Keratinocyte (primary cell): ENCODE data around the gene TEX22. TPM values are rescaled to one million over a fixed set of nuclear protein-coding genes. Genes with fewer than 3 reads are reported as not detected.

Experiments used
- DNase-seq: peaks from one replicate; pipeline ENCODE4 v3.0.0-alpha.2; 2011; ENCODE audit warnings: low read depth, missing footprints, low spot score
- FAIRE-seq: peaks from 2 replicates; lab custom pipeline; 2011; peaks lifted over from hg19 to GRCh38; lab: Jason Lieb, UNC
- H2AFZ ChIP-seq: 2 replicates; pipeline ENCODE4 v1.6.0; 2012; ENCODE audit warnings: low read length, control low read depth, inconsistent platforms; ENCODE audit not compliant: control insufficient read depth
- H3K27ac ChIP-seq: 2 replicates; pipeline ENCODE4 v1.5.1; 2011; ENCODE audit warnings: low read length; ENCODE audit not compliant: control insufficient read depth, insufficient read depth
- H3K27me3 ChIP-seq: 3 replicates; pipeline ENCODE4 v1.6.0; 2011; ENCODE audit warnings: low read length; ENCODE audit not compliant: control insufficient read depth, insufficient read depth; ENCODE audit errors: extremely low read depth
- H3K36me3 ChIP-seq, 2 experiments: 2 replicates in 1 of 2; 3 replicates in 1 of 2; pipeline ENCODE4 v1.5.1; 2011; ENCODE audit warnings: low read length in 2 of 2, mild to moderate bottlenecking in 1 of 2; ENCODE audit not compliant: control insufficient read depth in 2 of 2, insufficient read depth in 2 of 2; ENCODE audit errors: extremely low read depth in 1 of 2
- H3K4me1 ChIP-seq: 3 replicates; pipeline ENCODE4 v1.5.1; 2011; ENCODE audit warnings: low read length; ENCODE audit not compliant: control insufficient read depth, insufficient read depth; ENCODE audit errors: extremely low read depth
- H3K4me2 ChIP-seq: 3 replicates; pipeline ENCODE4 v1.6.0; 2011; ENCODE audit warnings: low read depth, low read length; ENCODE audit not compliant: control insufficient read depth, insufficient read depth; ENCODE audit errors: extremely low read depth
- H3K4me3 ChIP-seq, 3 experiments: fragments of 200-600 bp in 1 of 3; sonication (generic) in 1 of 3; 2 replicates in 2 of 3; 3 replicates in 1 of 3; pipeline ENCODE4 v1.5.1; 2011 to 2016; ENCODE audit warnings: low read length in 3 of 3, mild to moderate bottlenecking in 3 of 3, control low read depth in 2 of 3, inconsistent platforms in 1 of 3, low read depth in 1 of 3, mixed read lengths in 1 of 3, mixed run types in 1 of 3, moderate library complexity in 1 of 3; ENCODE audit not compliant: control insufficient read depth in 2 of 3, insufficient read depth in 2 of 3; ENCODE audit errors: extremely low read depth in 1 of 3
- H3K79me2 ChIP-seq: 2 replicates; pipeline ENCODE4 v1.6.0; 2012; ENCODE audit warnings: low read length; ENCODE audit not compliant: control insufficient read depth, insufficient read depth
- H3K9ac ChIP-seq: 3 replicates; pipeline ENCODE4 v1.6.0; 2011; ENCODE audit warnings: low read length; ENCODE audit not compliant: control insufficient read depth, insufficient read depth; ENCODE audit errors: extremely low read depth
- H3K9me1 ChIP-seq: 3 replicates; pipeline ENCODE4 v1.6.0; 2011; ENCODE audit warnings: low read length; ENCODE audit not compliant: control insufficient read depth, insufficient read depth; ENCODE audit errors: extremely low read depth
- H3K9me3 ChIP-seq: 2 replicates; pipeline ENCODE4 v1.5.1; 2012; ENCODE audit warnings: low read depth, low read length; ENCODE audit not compliant: control insufficient read depth
- H4K20me1 ChIP-seq: 3 replicates; pipeline ENCODE4 v1.6.0; 2011; ENCODE audit warnings: low read length; ENCODE audit not compliant: control insufficient read depth, insufficient read depth; ENCODE audit errors: extremely low read depth
- EZH2 ChIP-seq: IDR thresholded peaks from one replicate; pipeline ENCODE4 v1.6.1; 2012; ENCODE audit warnings: inconsistent platforms, mild to moderate bottlenecking, low read length, moderate library complexity
- dilution Hi-C: fragments of 300-500 bp; cut with MboI; formaldehyde crosslinking; loops from one replicate; pipeline ENCODE4 v1.7.0; 2020; ENCODE audit warnings: low sequenced_read_pairs; ENCODE audit not compliant: extremely low pct_ligation_motif_present
- polyA plus RNA-seq, 5 experiments: library from polyadenylated mRNA; depleted of rRNA in 3 of 5; stranded (reverse) in 3 of 5; stranded (forward) in 1 of 5; unstranded in 1 of 5; fragments of >200 nt; gene quantifications; 1 replicate in 1 of 5; 2 replicates in 3 of 5; 3 replicates in 1 of 5; pipeline versions ENCODE4 v1.2.1 to v1.2.3, GENCODE V29; 2011 to 2012; ENCODE audit warnings: missing spikeins in 2 of 5, low read depth in 1 of 5, low replicate concordance in 1 of 5
- TF ChIP-seq, protein P1 (sequence below), 3 experiments: IDR thresholded peaks in 1 of 3; conservative IDR thresholded peaks in 1 of 3; optimal IDR thresholded peaks in 1 of 3; 2 replicates in 2 of 3; 3 replicates in 1 of 3; pipeline versions ENCODE3 to v1.5.1; 2011; ENCODE audit warnings: low read length in 3 of 3, mild to moderate bottlenecking in 3 of 3, moderate library complexity in 2 of 3, control low read depth in 1 of 3, inconsistent platforms in 1 of 3; ENCODE audit not compliant: insufficient read depth in 2 of 3; ENCODE audit errors: extremely low read depth in 1 of 3

The TEX22 gene
- polyA plus RNA-seq, 1 donor (not counting 4 experiments of a cell fraction or from before 2014, with no cell fraction given) = 0.03 TPM

DNA sequence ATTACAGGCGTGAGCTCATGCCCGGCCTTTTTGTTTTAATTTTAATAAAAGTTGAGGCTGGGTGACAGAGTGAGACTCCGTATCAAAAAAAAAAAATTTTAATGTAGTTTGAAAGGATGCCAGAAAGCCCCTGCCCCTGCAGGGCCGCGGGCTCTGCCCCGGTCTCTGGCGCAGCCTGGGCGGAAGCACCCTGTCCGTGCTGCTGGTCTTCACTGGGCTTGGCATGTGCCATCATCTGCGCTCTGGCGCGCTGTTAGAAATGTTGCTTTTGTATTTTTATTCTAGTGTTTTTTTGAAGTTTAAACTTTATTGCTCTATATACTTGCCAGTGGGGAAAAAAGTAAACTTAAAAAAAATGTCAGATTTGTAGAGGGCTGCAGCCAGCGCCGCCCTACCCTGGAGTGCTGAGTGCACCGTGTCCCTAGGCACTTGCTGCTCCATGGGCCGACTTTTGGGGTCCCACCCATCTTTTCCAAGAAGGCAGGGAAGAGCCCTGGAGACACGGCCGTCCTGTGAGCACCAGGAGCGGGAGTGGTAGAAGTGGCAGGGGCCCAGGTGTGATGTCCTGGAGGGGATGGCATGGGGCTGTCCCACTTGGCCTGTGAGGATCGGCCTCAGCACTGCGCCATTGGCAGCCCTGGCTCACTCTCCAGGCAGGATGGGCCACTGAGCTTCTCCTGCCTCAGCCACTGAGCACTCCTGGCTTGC, 25.3 kb downstream of the TEX22 start:
- Histone ChIP-seq H2AFZ (no peak overlapping the region), H3K27me3 (no peaks in the 10 kb centered on the region), H3K27ac (no peak overlapping the region), H3K9me1 (no peaks in the 10 kb centered on the region), H3K4me2 (no peak overlapping the region), H3K79me2 (peaks cover 83% of the 10 kb centered on the region), H3K9ac (no peak overlapping the region), H3K36me3 (peaks cover 11 to 24% of the 10 kb centered on the region in 2 experiments), H4K20me1 (peaks cover 14% of the 10 kb centered on the region), H3K4me1 (peaks cover 10% of the 10 kb centered on the region), H3K4me3 (no peak overlapping the region), H3K9me3 (no peaks in the 10 kb centered on the region)
- dilution Hi-C loops = no loop called here
- DNase-seq (no peak), FAIRE-seq (no peak)
- TF ChIP-seq EZH2 = no peak
- TF ChIP-seq, protein P1, sequence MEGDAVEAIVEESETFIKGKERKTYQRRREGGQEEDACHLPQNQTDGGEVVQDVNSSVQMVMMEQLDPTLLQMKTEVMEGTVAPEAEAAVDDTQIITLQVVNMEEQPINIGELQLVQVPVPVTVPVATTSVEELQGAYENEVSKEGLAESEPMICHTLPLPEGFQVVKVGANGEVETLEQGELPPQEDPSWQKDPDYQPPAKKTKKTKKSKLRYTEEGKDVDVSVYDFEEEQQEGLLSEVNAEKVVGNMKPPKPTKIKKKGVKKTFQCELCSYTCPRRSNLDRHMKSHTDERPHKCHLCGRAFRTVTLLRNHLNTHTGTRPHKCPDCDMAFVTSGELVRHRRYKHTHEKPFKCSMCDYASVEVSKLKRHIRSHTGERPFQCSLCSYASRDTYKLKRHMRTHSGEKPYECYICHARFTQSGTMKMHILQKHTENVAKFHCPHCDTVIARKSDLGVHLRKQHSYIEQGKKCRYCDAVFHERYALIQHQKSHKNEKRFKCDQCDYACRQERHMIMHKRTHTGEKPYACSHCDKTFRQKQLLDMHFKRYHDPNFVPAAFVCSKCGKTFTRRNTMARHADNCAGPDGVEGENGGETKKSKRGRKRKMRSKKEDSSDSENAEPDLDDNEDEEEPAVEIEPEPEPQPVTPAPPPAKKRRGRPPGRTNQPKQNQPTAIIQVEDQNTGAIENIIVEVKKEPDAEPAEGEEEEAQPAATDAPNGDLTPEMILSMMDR (optimal IDR thresholded peaks at IDR 0.05 in 1 of 3, IDR thresholded peaks at IDR 0.05 in 1 of 3, conservative IDR thresholded peaks at IDR 0.05 in 1 of 3; ENCODE audit: extremely low read depth in 1 of 3, insufficient read depth in 2 of 3, low read length in 3 of 3) = no peak

DNA sequence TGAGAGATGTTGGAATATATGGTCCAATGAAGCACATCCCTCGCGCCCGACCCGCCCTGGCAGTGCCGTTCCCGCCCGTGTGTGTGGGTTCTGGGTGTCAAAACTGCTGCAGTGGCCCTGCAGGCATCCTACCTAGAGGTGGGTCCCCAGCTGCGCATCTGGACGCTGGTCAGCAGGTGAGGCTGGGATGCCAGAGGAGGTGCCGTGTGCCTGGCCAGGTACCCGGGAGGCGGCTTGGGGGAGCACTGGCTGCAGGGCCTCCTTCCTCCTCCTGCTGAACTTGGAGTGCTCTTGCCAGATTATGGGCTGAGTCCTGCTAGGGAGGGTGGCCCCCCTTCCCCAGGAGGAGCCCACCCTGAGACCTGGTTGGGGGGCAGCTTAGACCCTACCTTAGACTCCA, 26.5 kb downstream of the TEX22 start:
- H3K9me3 ChIP-seq = no peaks in the 10 kb centered on the region
- no peak overlapping the region for H3K9ac ChIP-seq
- no peak overlapping the region for H3K4me3 ChIP-seq
- H4K20me1 ChIP-seq = peaks cover 15% of the 10 kb centered on the region
- H3K36me3 ChIP-seq = peaks cover 11 to 24% of the 10 kb centered on the region in 2 experiments
- H3K27ac ChIP-seq = no peak overlapping the region
- H3K4me2 ChIP-seq = no peak overlapping the region
- H3K9me1 ChIP-seq = no peaks in the 10 kb centered on the region
- H2AFZ ChIP-seq = no peak overlapping the region
- FAIRE-seq (no peak), DNase-seq (no peak)
- peaks cover 88% of the 10 kb centered on the region for H3K79me2 ChIP-seq
- H3K4me1 ChIP-seq = peaks cover 11% of the 10 kb centered on the region
- dilution Hi-C loops = no loop called here
- TF ChIP-seq, protein P1 (optimal IDR thresholded peaks at IDR 0.05 in 1 of 3, IDR thresholded peaks at IDR 0.05 in 1 of 3, conservative IDR thresholded peaks at IDR 0.05 in 1 of 3; ENCODE audit: extremely low read depth in 1 of 3, insufficient read depth in 2 of 3, low read length in 3 of 3) = no peak
- no peak for TF ChIP-seq EZH2
- no peaks in the 10 kb centered on the region for H3K27me3 ChIP-seq
